B cell (primary cell): Measurements from ENCODE around the gene MPLKIP. TPM values are rescaled to one million over a fixed set of nuclear protein-coding genes. Genes with fewer than 3 reads are reported as not detected.

Experiments used
- ATAC-seq: fragments of 200-7000 bp; cut with Tn5 transposase; one replicate; pipeline ENCODE4 v1.10.0; 2021; ENCODE audit warnings: low read depth, mild to moderate bottlenecking, moderate number of reproducible peaks, moderate library complexity
- CTCF ChIA-PET: fragments of 350-600 bp; sonication (Branson Sonifier 250); formaldehyde crosslinking; loops from one replicate; lab custom pipeline; 2021; ENCODE audit warnings: antibody characterized with exemption, inconsistent platforms; lab: Charles Lee
- POLR2A ChIA-PET: fragments of 350-600 bp; sonication (Branson Sonifier 250); formaldehyde crosslinking; loops from one replicate; lab custom pipeline; 2021; ENCODE audit warnings: antibody characterized with exemption; lab: Charles Lee
- DNase-seq: peaks from one replicate; pipeline ENCODE4 v3.0.0; 2013
- H2AFZ ChIP-seq: 2 replicates; pipeline ENCODE4 v1.6.1; 2012; ENCODE audit warnings: mild to moderate bottlenecking, low read depth, low read length; ENCODE audit not compliant: insufficient read depth, poor library complexity, severe bottlenecking
- H3K27ac ChIP-seq, 2 donors: 1 replicate in 1 of 2; 2 replicates in 1 of 2; pipeline ENCODE4 v1.5.1; 2012 to 2013; ENCODE audit warnings: low read length in 2 of 2, mild to moderate bottlenecking in 2 of 2, moderate library complexity in 1 of 2
- H3K27me3 ChIP-seq, 4 experiments: fragments of 200-600 bp in 1 of 4; sonication (generic) in 1 of 4; replicated peaks in 1 of 4; 1 replicate in 2 of 4; 2 replicates in 2 of 4; pipeline versions ENCODE4 v1.6.1 to v1.7.0; 2013 to 2016; ENCODE audit warnings: low read length in 3 of 4, mild to moderate bottlenecking in 2 of 4, mixed read lengths in 1 of 4, moderate library complexity in 1 of 4; ENCODE audit not compliant: insufficient read depth in 4 of 4, control insufficient read depth in 3 of 4; ENCODE audit errors: control extremely low read depth in 1 of 4
- H3K36me3 ChIP-seq, 2 experiments: replicated peaks in 1 of 2; 1 replicate in 1 of 2; 2 replicates in 1 of 2; pipeline versions ENCODE4 v1.6.1 to v1.7.1; 2013; ENCODE audit warnings: low read length in 1 of 2; ENCODE audit not compliant: insufficient read depth in 2 of 2, control insufficient read depth in 1 of 2; ENCODE audit errors: control extremely low read depth in 1 of 2, extremely low read depth in 1 of 2
- H3K4me1 ChIP-seq, 2 donors: fragments of 200-600 bp in 1 of 2; sonication (generic) in 1 of 2; 1 replicate in 1 of 2; 2 replicates in 1 of 2; pipeline versions ENCODE4 v1.5.1 to v1.6.1; 2013 to 2017; ENCODE audit warnings: low read length in 2 of 2; ENCODE audit not compliant: control insufficient read depth in 2 of 2, insufficient read depth in 2 of 2
- H3K4me2 ChIP-seq: replicated peaks from 2 replicates; pipeline ENCODE3; 2012; ENCODE audit warnings: mild to moderate bottlenecking, low read depth, low read length; ENCODE audit not compliant: poor library complexity, severe bottlenecking
- H3K4me3 ChIP-seq, 5 experiments: fragments of 200-600 bp in 1 of 5; sonication (generic) in 1 of 5; 1 replicate in 3 of 5; 2 replicates in 2 of 5; pipeline versions ENCODE4 v1.5.1 to v1.7.0; 2011 to 2016; ENCODE audit warnings: low read length in 4 of 5, mild to moderate bottlenecking in 4 of 5, low read depth in 2 of 5, control low read depth in 1 of 5, moderate library complexity in 1 of 5; ENCODE audit not compliant: insufficient read depth in 1 of 5; ENCODE audit errors: control extremely low read depth in 1 of 5, extremely low read depth in 1 of 5
- H3K79me2 ChIP-seq: fragments of 200-600 bp; sonication (generic); one replicate; pipeline ENCODE4 v1.6.0; 2016; ENCODE audit warnings: low read length; ENCODE audit not compliant: control insufficient read depth, insufficient read depth
- H3K9ac ChIP-seq: fragments of 200-600 bp; sonication (generic); 2 replicates; pipeline ENCODE4 v1.6.1; 2017; ENCODE audit warnings: mild to moderate bottlenecking, low read length, moderate library complexity
- H3K9me3 ChIP-seq, 3 donors: one replicate each; pipeline versions ENCODE4 v1.6.1 to v1.7.1; 2013; ENCODE audit warnings: low read length in 2 of 3; ENCODE audit not compliant: control insufficient read depth in 2 of 3, insufficient read depth in 1 of 3; ENCODE audit errors: control extremely low read depth in 1 of 3
- H4K20me1 ChIP-seq: 2 replicates; pipeline ENCODE4 v1.6.0; 2012; ENCODE audit warnings: mild to moderate bottlenecking, low read length; ENCODE audit not compliant: insufficient read depth, control insufficient read depth, poor library complexity, severe bottlenecking
- H3K27ac Mint-ChIP-seq: one replicate; pipeline ENCODE4 v1.8.0; 2021; ENCODE audit warnings: mixed read lengths
- H3K27me3 Mint-ChIP-seq: one replicate; pipeline ENCODE4 v1.8.0; 2021; ENCODE audit warnings: mixed read lengths
- H3K4me1 Mint-ChIP-seq: one replicate; pipeline ENCODE4 v1.8.0; 2021; ENCODE audit warnings: mixed read lengths
- H3K4me3 Mint-ChIP-seq: one replicate; pipeline ENCODE4 v1.8.0; 2021; ENCODE audit warnings: mixed read lengths
- H3K9me3 Mint-ChIP-seq: one replicate; pipeline ENCODE4 v1.8.0; 2022; ENCODE audit warnings: mixed read lengths; ENCODE audit not compliant: insufficient read depth
- EZH2 ChIP-seq: IDR thresholded peaks from 2 replicates; pipeline ENCODE4 v1.6.1; 2012; ENCODE audit warnings: borderline replicate concordance, low read depth, mild to moderate bottlenecking, moderate library complexity, low read length; ENCODE audit not compliant: insufficient read depth, poor library complexity, severe bottlenecking
- WGBS: methylation state at CpG from one replicate; pipeline ENCODE4 v1.1.5; 2013; ENCODE audit warnings: missing lambda C conversion rate; ENCODE audit not compliant: insufficient coverage; 5-methylcytosine and 5-hydroxymethylcytosine counted together
- intact Hi-C: fragments of 100-400 bp; cut with micrococcal nuclease; formaldehyde crosslinking; loops from one replicate; pipeline ENCODE4 v1.10.0; 2022
- polyA plus RNA-seq: library from polyadenylated mRNA; depleted of rRNA; stranded (reverse); fragments of >200 nt; gene quantifications from 2 replicates; pipeline ENCODE4 v1.2.3, GENCODE V29; 2012
- total RNA-seq, 2 donors: library from RNA; stranded (reverse); fragments of 120-200 nt in 1 of 2; gene quantifications; 1 replicate in 1 of 2; 2 replicates in 1 of 2; pipeline versions ENCODE4 v1.2.3 to v1.2.4, GENCODE V29; 2013 to 2022
- TF ChIP-seq, protein P1 (sequence below): fragments of 200-600 bp; IDR thresholded peaks from one replicate; pipeline ENCODE4 v1.8.0; 2022; ENCODE audit warnings: antibody characterized with exemption, mild to moderate bottlenecking

The MPLKIP gene
- total and polyA plus RNA-seq, 2 donors (not counting 1 experiment from before 2014, with no cell fraction given): 23.2 to 34.1 TPM

DNA sequence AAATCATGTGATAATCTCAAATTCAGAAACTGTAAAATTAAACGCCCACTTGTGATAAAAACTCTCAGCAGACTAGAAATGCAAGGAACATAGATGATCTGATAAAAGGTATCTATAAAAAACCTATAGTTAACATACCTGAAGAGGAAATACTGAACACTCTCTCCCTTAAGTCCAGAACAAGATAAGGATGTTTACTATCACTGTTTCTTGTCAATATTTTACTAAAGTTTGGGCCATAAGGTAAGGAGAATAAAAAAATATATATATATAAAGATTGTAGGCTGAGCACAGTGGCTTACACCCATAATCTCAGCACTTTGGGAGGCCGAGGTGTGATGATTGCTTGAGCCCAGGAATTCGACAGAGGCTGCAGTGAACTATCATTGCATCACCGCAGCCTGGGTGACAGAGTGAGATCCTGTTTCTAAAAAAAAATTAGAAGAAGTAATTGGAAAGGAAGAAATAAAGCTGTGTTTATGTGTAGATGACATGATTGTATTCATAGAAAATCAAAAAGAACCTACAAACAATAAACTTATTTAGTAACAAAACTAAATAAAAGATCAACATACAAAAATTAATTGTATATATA is 28.4 kb downstream of the MPLKIP start:
- no peak overlapping the region for H2AFZ ChIP-seq
- TF ChIP-seq, protein P1, sequence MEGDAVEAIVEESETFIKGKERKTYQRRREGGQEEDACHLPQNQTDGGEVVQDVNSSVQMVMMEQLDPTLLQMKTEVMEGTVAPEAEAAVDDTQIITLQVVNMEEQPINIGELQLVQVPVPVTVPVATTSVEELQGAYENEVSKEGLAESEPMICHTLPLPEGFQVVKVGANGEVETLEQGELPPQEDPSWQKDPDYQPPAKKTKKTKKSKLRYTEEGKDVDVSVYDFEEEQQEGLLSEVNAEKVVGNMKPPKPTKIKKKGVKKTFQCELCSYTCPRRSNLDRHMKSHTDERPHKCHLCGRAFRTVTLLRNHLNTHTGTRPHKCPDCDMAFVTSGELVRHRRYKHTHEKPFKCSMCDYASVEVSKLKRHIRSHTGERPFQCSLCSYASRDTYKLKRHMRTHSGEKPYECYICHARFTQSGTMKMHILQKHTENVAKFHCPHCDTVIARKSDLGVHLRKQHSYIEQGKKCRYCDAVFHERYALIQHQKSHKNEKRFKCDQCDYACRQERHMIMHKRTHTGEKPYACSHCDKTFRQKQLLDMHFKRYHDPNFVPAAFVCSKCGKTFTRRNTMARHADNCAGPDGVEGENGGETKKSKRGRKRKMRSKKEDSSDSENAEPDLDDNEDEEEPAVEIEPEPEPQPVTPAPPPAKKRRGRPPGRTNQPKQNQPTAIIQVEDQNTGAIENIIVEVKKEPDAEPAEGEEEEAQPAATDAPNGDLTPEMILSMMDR: no peak
- TF ChIP-seq EZH2: no peak
- no peak overlapping the region for H3K4me3 ChIP-seq
- Mint-ChIP-seq H3K27me3 (no peaks in the 10 kb centered on the region), H3K27ac (no peak overlapping the region), H3K9me3 (no peaks in the 10 kb centered on the region), H3K4me3 (no peak overlapping the region), H3K4me1 (no peaks in the 10 kb centered on the region)
- H3K9me3 ChIP-seq: no peaks in the 10 kb centered on the region
- ChIA-PET CTCF (no interaction called here), POLR2A (no interaction called here)
- no peak overlapping the region for H3K9ac ChIP-seq
- ATAC-seq: no peak
- no peak overlapping the region for H3K27ac ChIP-seq
- H4K20me1 ChIP-seq: no peaks in the 10 kb centered on the region
- H3K27me3 ChIP-seq: no peaks in the 10 kb centered on the region
- no peaks in the 10 kb centered on the region for H3K36me3 ChIP-seq
- intact Hi-C loops: no loop called here
- DNase-seq: no peak
- no peaks in the 10 kb centered on the region for H3K79me2 ChIP-seq
- no CpG with 5 or more reads among the region's 4 CpGs for whole genome bisulfite sequencing
- H3K4me2 ChIP-seq: no peak overlapping the region
- no peaks in the 10 kb centered on the region for H3K4me1 ChIP-seq

DNA sequence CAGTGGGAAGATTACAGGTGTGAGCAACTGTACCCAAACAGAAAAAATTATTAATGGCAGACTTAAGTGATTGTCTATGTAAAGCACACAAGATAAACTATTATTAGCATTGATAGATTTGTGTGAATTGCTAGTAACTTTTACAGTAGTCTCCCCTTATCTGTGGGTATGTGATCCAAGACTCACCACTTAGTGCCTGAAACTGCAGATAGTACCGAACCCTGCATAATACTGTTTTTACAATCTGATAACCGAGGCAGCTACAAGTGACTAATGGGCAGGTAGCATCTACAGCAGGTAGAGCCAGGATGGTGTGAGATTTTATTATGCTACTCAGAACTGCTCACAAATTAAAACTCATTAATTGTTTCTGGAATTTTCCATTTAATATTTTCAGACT is 31.5 kb downstream of the MPLKIP start:
- CTCF ChIA-PET: no interaction called here
- Histone ChIP-seq H3K4me3 (no peak overlapping the region), H3K4me1 (no peaks in the 10 kb centered on the region), H3K9ac (no peak overlapping the region), H3K9me3 (no peaks in the 10 kb centered on the region), H3K27me3 (no peaks in the 10 kb centered on the region), H3K79me2 (no peaks in the 10 kb centered on the region), H3K36me3 (no peaks in the 10 kb centered on the region), H4K20me1 (no peaks in the 10 kb centered on the region), H2AFZ (no peak overlapping the region), H3K4me2 (no peak overlapping the region), H3K27ac (no peak overlapping the region)
- POLR2A ChIA-PET: no interaction called here
- whole genome bisulfite sequencing: 100% methylated on average over 1 of the region's 2 CpGs
- DNase-seq (no peak), ATAC-seq (no peak)
- TF ChIP-seq, protein P1: no peak
- TF ChIP-seq EZH2: no peak
- H3K9me3 Mint-ChIP-seq: no peaks in the 10 kb centered on the region
- no peak overlapping the region for H3K4me3 Mint-ChIP-seq
- H3K27me3 Mint-ChIP-seq: no peaks in the 10 kb centered on the region
- no peaks in the 10 kb centered on the region for H3K4me1 Mint-ChIP-seq
- no peak overlapping the region for H3K27ac Mint-ChIP-seq
- intact Hi-C loops: no loop called here
